HEK293T (cell line): ENCODE data around the gene DPP7.
"Not testable (repeated sequence)": the region's sequence is repeated elsewhere in the genome, so short reads cannot be mapped to it uniquely, and the experiment has no call there.

Experiments
- ARNT ChIP-seq: fragments of 450-650 bp; IDR thresholded peaks from 2 replicates; pipeline ENCODE4 v1.6.1; 2017; ENCODE audit warnings: mild to moderate bottlenecking
- BHLHE40 ChIP-seq: fragments of 450-650 bp; IDR thresholded peaks from 2 replicates; pipeline ENCODE4 v1.6.1; 2016; ENCODE audit warnings: mild to moderate bottlenecking, moderate library complexity, borderline replicate concordance
- CTBP1 ChIP-seq: fragments of 450-650 bp; IDR thresholded peaks from 2 replicates; pipeline ENCODE4 v1.6.1; 2016; ENCODE audit warnings: borderline replicate concordance
- FOXA1 ChIP-seq: fragments of 450-650 bp; IDR thresholded peaks from 2 replicates; pipeline ENCODE4 v1.6.1; 2016; ENCODE audit warnings: mild to moderate bottlenecking
- FOXK2 ChIP-seq: fragments of 450-650 bp; IDR thresholded peaks from 2 replicates; pipeline ENCODE4 v1.6.1; 2016; ENCODE audit warnings: mild to moderate bottlenecking
- FOXM1 ChIP-seq: fragments of 450-650 bp; IDR thresholded peaks from 2 replicates; pipeline ENCODE4 v1.6.1; 2017; ENCODE audit warnings: mild to moderate bottlenecking, borderline replicate concordance
- HDGF ChIP-seq: fragments of 450-650 bp; IDR thresholded peaks from 2 replicates; pipeline ENCODE4 v1.6.1; 2017; ENCODE audit warnings: antibody characterized with exemption, borderline replicate concordance
- LEF1 ChIP-seq: fragments of 450-650 bp; IDR thresholded peaks from 2 replicates; pipeline ENCODE4 v1.6.1; 2017; ENCODE audit warnings: mild to moderate bottlenecking, borderline replicate concordance
- SP1 ChIP-seq: fragments of 450-650 bp; IDR thresholded peaks from 2 replicates; pipeline ENCODE4 v1.6.1; 2017
- SUZ12 ChIP-seq: fragments of 450-650 bp; IDR thresholded peaks from 2 replicates; pipeline ENCODE4 v1.6.1; 2016; ENCODE audit warnings: mild to moderate bottlenecking
- TARDBP ChIP-seq: fragments of 450-650 bp; IDR thresholded peaks from 2 replicates; pipeline ENCODE4 v1.6.1; 2016
- ZNF384 ChIP-seq: fragments of 450-650 bp; IDR thresholded peaks from 2 replicates; pipeline ENCODE4 v1.6.1; 2016

GRCh38 chr9:137062798-137063197 is 51.7 kb downstream of the DPP7 start:
- not testable (repeated sequence) for TF ChIP-seq CTBP1, HDGF, BHLHE40, FOXM1, LEF1, SUZ12, FOXK2, ARNT, SP1, ZNF384, TARDBP, FOXA1
